H1 (cell line): ENCODE results near the gene TNNT1. TPM values are rescaled to one million over a fixed set of nuclear protein-coding genes. Genes with fewer than 3 reads are reported as not detected.

Experiments
- CTCF ChIA-PET: fragments of 300-600 bp; sonication (Branson Sonifier 250); formaldehyde crosslinking; loops from one replicate; lab custom pipeline; 2021; ENCODE audit not compliant: partially characterized antibody; lab: Charles Lee
- POLR2A ChIA-PET: fragments of 300-600 bp; sonication (Branson Sonifier 250); formaldehyde crosslinking; loops from one replicate; lab custom pipeline; 2021; ENCODE audit warnings: inconsistent platforms; ENCODE audit not compliant: partially characterized antibody; lab: Charles Lee
- DNase-seq, 2 experiments: peaks; one replicate each; pipeline versions ENCODE4 v3.0.0 to v3.0.0-alpha.2; 2010 to 2022; ENCODE audit warnings: low spot score in 2 of 2, low read depth in 1 of 2, mixed read lengths in 1 of 2
- FAIRE-seq: peaks from 2 replicates; lab custom pipeline; 2011; peaks lifted over from hg19 to GRCh38; lab: Jason Lieb, UNC
- H2AFZ ChIP-seq: 2 replicates; pipeline ENCODE4 v1.8.1; 2012; ENCODE audit warnings: low read length, inconsistent platforms
- H2AK5ac ChIP-seq: 2 replicates; pipeline ENCODE4 v1.6.1; 2013; ENCODE audit warnings: low read depth, low read length
- H2BK120ac ChIP-seq: replicated peaks from 2 replicates; pipeline ENCODE3; 2013; ENCODE audit warnings: low read depth, low read length, inconsistent platforms
- H2BK12ac ChIP-seq: 2 replicates; pipeline ENCODE4 v1.6.1; 2013; ENCODE audit warnings: low read depth, low read length
- H2BK15ac ChIP-seq: 2 replicates; pipeline ENCODE4 v1.6.1; 2013; ENCODE audit warnings: low read length
- H2BK20ac ChIP-seq: 2 replicates; pipeline ENCODE4 v1.6.1; 2013; ENCODE audit warnings: low read length
- H2BK5ac ChIP-seq: 2 replicates; pipeline ENCODE4 v1.6.1; 2013; ENCODE audit warnings: low read depth, low read length
- H3K14ac ChIP-seq: 2 replicates; pipeline ENCODE4 v1.6.1; 2013; ENCODE audit warnings: inconsistent platforms; ENCODE audit not compliant: insufficient read length
- H3K18ac ChIP-seq: 2 replicates; pipeline ENCODE4 v1.6.1; 2013; ENCODE audit warnings: low read length; ENCODE audit errors: extremely low read depth
- H3K23ac ChIP-seq: 2 replicates; pipeline ENCODE4 v1.6.1; 2013; ENCODE audit warnings: inconsistent platforms; ENCODE audit not compliant: insufficient read length
- H3K23me2 ChIP-seq: 2 replicates; pipeline ENCODE4 v1.6.1; 2013; ENCODE audit warnings: low read depth, low read length
- H3K27ac ChIP-seq: 2 replicates; pipeline ENCODE4 v1.6.1; 2011; ENCODE audit warnings: low read depth, low read length, inconsistent platforms
- H3K27me3 ChIP-seq, 4 experiments: replicated peaks in 1 of 4; 1 replicate in 1 of 4; 2 replicates in 3 of 4; pipeline versions ENCODE4 v1.6.1 to v1.8.1; 2011 to 2013; ENCODE audit warnings: low read length in 3 of 4, mild to moderate bottlenecking in 3 of 4, inconsistent platforms in 2 of 4, mixed read lengths in 2 of 4, moderate library complexity in 1 of 4; ENCODE audit not compliant: control insufficient read depth in 3 of 4, insufficient read depth in 3 of 4; ENCODE audit errors: extremely low read depth in 1 of 4
- H3K36me3 ChIP-seq, 4 experiments: 2 replicates each; pipeline versions ENCODE4 v1.6.1 to v1.8.1; 2011 to 2013; ENCODE audit warnings: mild to moderate bottlenecking in 4 of 4, low read length in 3 of 4, moderate library complexity in 2 of 4, control low read depth in 1 of 4, inconsistent platforms in 1 of 4; ENCODE audit not compliant: insufficient read depth in 4 of 4, control insufficient read depth in 2 of 4
- H3K4ac ChIP-seq: replicated peaks from 2 replicates; pipeline ENCODE3; 2013; ENCODE audit warnings: low read length, low read depth, mixed read lengths, inconsistent platforms; ENCODE audit not compliant: insufficient read length
- H3K4me1 ChIP-seq, 4 experiments: replicated peaks in 1 of 4; 1 replicate in 1 of 4; 2 replicates in 3 of 4; pipeline versions ENCODE4 v1.6.1 to v1.8.1; 2011 to 2013; ENCODE audit warnings: low read length in 3 of 4, inconsistent platforms in 2 of 4, mixed read lengths in 1 of 4; ENCODE audit not compliant: insufficient read depth in 4 of 4, control insufficient read depth in 3 of 4
- H3K4me2 ChIP-seq, 2 experiments: 2 replicates each; pipeline versions ENCODE4 v1.6.1 to v1.8.1; 2011 to 2013; ENCODE audit warnings: low read depth in 2 of 2, low read length in 2 of 2, control low read depth in 1 of 2, inconsistent platforms in 1 of 2, mild to moderate bottlenecking in 1 of 2; ENCODE audit not compliant: insufficient read depth in 1 of 2
- H3K4me3 ChIP-seq, 4 experiments: fragments of 200-600, 300-600 bp in 1 of 4; sonication (generic), shearing (Covaris generic), sonication (Bioruptor Twin) in 1 of 4; 2 replicates each; pipeline versions ENCODE4 v1.5.1 to v1.8.1; 2011 to 2016; ENCODE audit warnings: low read length in 4 of 4, low read depth in 3 of 4, control low read depth in 2 of 4, inconsistent platforms in 2 of 4, mild to moderate bottlenecking in 2 of 4, mixed read lengths in 1 of 4, moderate library complexity in 1 of 4; ENCODE audit not compliant: insufficient read depth in 2 of 4; ENCODE audit errors: extremely low read depth in 1 of 4
- H3K56ac ChIP-seq: replicated peaks from 2 replicates; pipeline ENCODE3; 2013; ENCODE audit warnings: low read depth, mild to moderate bottlenecking, mixed read lengths, low read length, inconsistent platforms; ENCODE audit not compliant: insufficient read length
- H3K79me1 ChIP-seq: 2 replicates; pipeline ENCODE4 v1.6.1; 2013; ENCODE audit warnings: low read depth, low read length, control low read depth
- H3K79me2 ChIP-seq, 2 experiments: 2 replicates each; pipeline versions ENCODE4 v1.6.1 to v1.8.1; 2012 to 2013; ENCODE audit warnings: low read length in 2 of 2, mild to moderate bottlenecking in 2 of 2, inconsistent platforms in 1 of 2; ENCODE audit not compliant: insufficient read depth in 2 of 2, control insufficient read depth in 1 of 2
- H3K9ac ChIP-seq, 4 experiments: replicated peaks in 1 of 4; 1 replicate in 1 of 4; 2 replicates in 3 of 4; pipeline versions ENCODE4 v1.6.1 to v1.8.1; 2011 to 2013; ENCODE audit warnings: low read depth in 3 of 4, low read length in 3 of 4, control low read depth in 2 of 4, mild to moderate bottlenecking in 2 of 4, moderate library complexity in 2 of 4, inconsistent platforms in 1 of 4; ENCODE audit errors: extremely low read depth in 1 of 4
- H3K9me3 ChIP-seq, 2 experiments: 2 replicates each; pipeline versions ENCODE4 v1.6.1 to v1.8.1; 2012 to 2013; ENCODE audit warnings: mild to moderate bottlenecking in 2 of 2, moderate library complexity in 2 of 2, control low read depth in 1 of 2, inconsistent platforms in 1 of 2, low read depth in 1 of 2, low read length in 1 of 2, mixed read lengths in 1 of 2; ENCODE audit not compliant: insufficient read depth in 2 of 2
- H4K20me1 ChIP-seq, 2 experiments: replicated peaks in 1 of 2; 2 replicates each; pipeline versions ENCODE3 to v1.8.1; 2011 to 2013; ENCODE audit warnings: inconsistent platforms in 2 of 2, low read length in 2 of 2, mild to moderate bottlenecking in 1 of 2; ENCODE audit not compliant: insufficient read depth in 2 of 2, control insufficient read depth in 1 of 2
- H4K5ac ChIP-seq: 2 replicates; pipeline ENCODE4 v1.6.1; 2013; ENCODE audit warnings: low read length, low read depth, mixed read lengths, inconsistent platforms; ENCODE audit not compliant: insufficient read length
- H4K8ac ChIP-seq: 2 replicates; pipeline ENCODE4 v1.8.0; 2013; ENCODE audit warnings: mild to moderate bottlenecking, moderate library complexity, low read length, inconsistent platforms; ENCODE audit not compliant: insufficient read depth; ENCODE audit errors: extremely low read depth
- H4K91ac ChIP-seq: replicated peaks from 2 replicates; pipeline ENCODE3; 2013; ENCODE audit warnings: low read length, mixed read lengths, inconsistent platforms; ENCODE audit not compliant: insufficient read length
- JUN ChIP-seq: IDR thresholded peaks from 2 replicates; pipeline ENCODE4 v1.6.1; 2011; ENCODE audit warnings: low read depth, mild to moderate bottlenecking, improper control_type of control experiment, low read length
- MAFK ChIP-seq: IDR thresholded peaks from 2 replicates; pipeline ENCODE4 v1.6.1; 2012; ENCODE audit warnings: low read depth, mild to moderate bottlenecking, improper control_type of control experiment, low read length
- POLR2A ChIP-seq, 2 experiments: IDR thresholded peaks; 1 replicate in 1 of 2; 2 replicates in 1 of 2; pipeline ENCODE4 v1.6.1; 2011; ENCODE audit warnings: low read depth in 2 of 2, low read length in 2 of 2, mild to moderate bottlenecking in 2 of 2; ENCODE audit errors: control extremely low read depth in 1 of 2
- RBBP5 ChIP-seq: IDR thresholded peaks from 2 replicates; pipeline ENCODE4 v1.7.1; 2012; ENCODE audit warnings: low read depth, mild to moderate bottlenecking, inconsistent platforms, low read length, moderate library complexity, borderline replicate concordance
- SIRT6 ChIP-seq: IDR thresholded peaks from one replicate; pipeline ENCODE4 v1.7.1; 2012; ENCODE audit warnings: low read length, inconsistent platforms
- SIX5 ChIP-seq: IDR thresholded peaks from 2 replicates; pipeline ENCODE4 v1.6.1; 2011; ENCODE audit warnings: mild to moderate bottlenecking, low read depth, low read length
- SP2 ChIP-seq: IDR thresholded peaks from 2 replicates; pipeline ENCODE4 v1.6.1; 2012; ENCODE audit warnings: mild to moderate bottlenecking, low read length, inconsistent platforms
- TAF1 ChIP-seq: IDR thresholded peaks from 2 replicates; pipeline ENCODE4 v1.6.1; 2011; ENCODE audit warnings: mild to moderate bottlenecking, low read depth, low read length
- WGBS, 2 experiments: shearing (Covaris generic) in 1 of 2; methylation state at CpG; one replicate each; pipeline versions ENCODE4 v1.1.6 to v1.1.7; 2013 to 2015; ENCODE audit warnings: low lambda C conversion rate in 2 of 2, mixed read lengths in 2 of 2, inconsistent platforms in 1 of 2, low coverage in 1 of 2, missing lambda C conversion rate in 1 of 2; ENCODE audit not compliant: insufficient replicate concordance in 2 of 2, insufficient coverage in 1 of 2, insufficient read length in 1 of 2; ENCODE audit errors: extremely low coverage in 1 of 2, missing lambda C conversion rate in 1 of 2; 5-methylcytosine and 5-hydroxymethylcytosine counted together
- polyA plus RNA-seq, 7 experiments: library from polyadenylated mRNA; depleted of rRNA in 3 of 7; stranded (reverse) in 5 of 7; unstranded in 2 of 7; fragments of >200 nt in 5 of 7; fragments of 200-250 nt in 2 of 7; gene quantifications; 1 replicate in 5 of 7; 2 replicates in 1 of 7; 4 replicates in 1 of 7; pipeline versions ENCODE4 v1.2.1 to v1.2.3, GENCODE V29; 2011 to 2013; ENCODE audit warnings: missing spikeins in 2 of 7, mixed read lengths in 2 of 7
- total RNA-seq: library from RNA; stranded (reverse); fragmentation: NEBNext Ultra II Directional; extraction: Animal tissue kit (Norgen Biotek cat#: 25700); gene quantifications from 2 replicates; pipeline ENCODE4 v1.2.1, GENCODE V29; 2021

The TNNT1 gene
- total and polyA plus RNA-seq, 2 of the 8 experiments (the other 6 are each of a cell fraction or from before 2014, with no cell fraction given) = 69.6 to 107 TPM

GRCh38 chr19:55090564-55090963, 58.4 kb downstream of the TNNT1 start:
- ChIA-PET CTCF (interaction anchor here (1.4 to 4.5 kb wide), 3 partner anchors 8 to 209 kb away, joined by 4 to 26 read pairs (median 15); no protein-coding TSS in a partner anchor), POLR2A (interaction anchor here (1.2 to 8.7 kb wide), 3 partner anchors 10 to 50 kb away, joined by 3 to 72 read pairs (median 22); partner anchors contain the start of gene PPP1R12C)
- TF ChIP-seq SIRT6 (no peak), SIX5 (no peak), RBBP5 (no peak), MAFK (no peak), TAF1 (no peak), SP2 (no peak), POLR2A (IDR thresholded peaks at IDR 0.05; ENCODE audit: control extremely low read depth in 1 of 2, low read depth in 2 of 2, low read length in 2 of 2) (no peak), JUN (no peak)

More at GRCh38 chr19:55090564-55090963, 58.4 kb downstream of the TNNT1 start:
- Histone ChIP-seq H3K56ac (no peak overlapping the region), H2BK120ac (no peak overlapping the region), H3K9me3 (no peaks in the 10 kb centered on the region), H2BK5ac (no peak overlapping the region), H2BK20ac (no peak overlapping the region), H3K9ac (no peak overlapping the region), H3K27me3 (peaks cover 0 to 3% (median 0%) of the 10 kb centered on the region in 4 experiments; a peak in 3 of 7 replicates), H2AFZ (no peak overlapping the region), H2BK15ac (no peak overlapping the region), H4K20me1 (peaks cover 14 to 15% of the 10 kb centered on the region in 2 experiments), H4K5ac (no peak overlapping the region), H3K4me1 (peaks cover 3 to 47% (median 33%) of the 10 kb centered on the region in 4 experiments), H3K79me1 (no peaks in the 10 kb centered on the region; the same call in 1 of the 2 replicates), H3K18ac (no peak overlapping the region), H3K4me3 (no peak overlapping the region), H3K36me3 (peaks cover 0 to 5% (median 2%) of the 10 kb centered on the region in 4 experiments; a peak in 2 of 8 replicates), H3K4me2 (no peak overlapping the region), H3K23me2 (peaks cover 21% of the 10 kb centered on the region), H3K4ac (no peak overlapping the region), H3K27ac (no peak overlapping the region), H4K91ac (no peak overlapping the region), H3K79me2 (no peaks in the 10 kb centered on the region), H3K23ac (no peak overlapping the region), H4K8ac (no peak overlapping the region), H2AK5ac (no peak overlapping the region), H2BK12ac (no peak overlapping the region), H3K14ac (no peak overlapping the region)
- no peak for DNase-seq
- 86% methylated on average over 10 of the region's 13 CpGs; no CpG with 5 or more reads in 1 of the 2 experiments for WGBS, 2 experiments
- FAIRE-seq = no peak
